GM23338 (cell line): Measurements from ENCODE around the gene PGLYRP1. TPM values are rescaled to one million over a fixed set of nuclear protein-coding genes. Genes with fewer than 3 reads are reported as not detected.

ENCODE experiments used
- ATAC-seq: fragments of 200-7000 bp; cut with Tn5 transposase; 3 replicates; pipeline ENCODE4 v1.9.1; 2020
- DNase-seq: peaks from one replicate; pipeline ENCODE4 v3.0.0-alpha.2; 2015; ENCODE audit warnings: low spot score
- H2AFZ ChIP-seq: fragments of 200-600 bp; sonication (generic); 2 replicates; pipeline ENCODE4 v1.8.0; 2016; ENCODE audit warnings: antibody characterized with exemption, mild to moderate bottlenecking, moderate library complexity
- H3F3A ChIP-seq: fragments of 200-600 bp; sonication (generic); replicated peaks from 2 replicates; pipeline ENCODE4 v1.8.0; 2017; ENCODE audit warnings: antibody characterized with exemption, mixed run types, low read depth
- H3K27ac ChIP-seq: fragments of 200-600 bp; sonication (generic); 2 replicates; pipeline ENCODE4 v1.6.1; 2016; ENCODE audit warnings: low read depth
- H3K27me3 ChIP-seq: fragments of 200-600 bp; sonication (generic); 2 replicates; pipeline ENCODE4 v1.8.0; 2016; ENCODE audit warnings: mild to moderate bottlenecking, mixed run types, moderate library complexity; ENCODE audit not compliant: insufficient read depth
- H3K36me3 ChIP-seq: fragments of 200-600 bp; sonication (generic); 2 replicates; pipeline ENCODE4 v1.8.0; 2016; ENCODE audit warnings: mild to moderate bottlenecking; ENCODE audit not compliant: insufficient read depth
- H3K4me1 ChIP-seq: fragments of 200-600 bp; sonication (generic); 2 replicates; pipeline ENCODE4 v1.8.0; 2016; ENCODE audit warnings: mild to moderate bottlenecking, moderate library complexity; ENCODE audit not compliant: insufficient read depth
- H3K4me2 ChIP-seq: fragments of 200-600 bp; sonication (generic); 2 replicates; pipeline ENCODE4 v1.7.1; 2017; ENCODE audit warnings: mixed run types
- H3K4me3 ChIP-seq: fragments of 200-600 bp; sonication (generic); 2 replicates; pipeline ENCODE4 v1.6.1; 2016; ENCODE audit warnings: mixed run types
- H3K79me2 ChIP-seq: fragments of 200-600 bp; sonication (generic); replicated peaks from 2 replicates; pipeline ENCODE4 v1.8.0; 2017; ENCODE audit warnings: mild to moderate bottlenecking; ENCODE audit not compliant: insufficient read depth
- H3K9me2 ChIP-seq: fragments of 200-600 bp; sonication (generic); 2 replicates; pipeline ENCODE4 v1.8.0; 2017; ENCODE audit not compliant: insufficient read depth
- H4K20me1 ChIP-seq: fragments of 200-600 bp; sonication (generic); replicated peaks from 2 replicates; pipeline ENCODE4 v1.8.0; 2017; ENCODE audit warnings: mild to moderate bottlenecking; ENCODE audit not compliant: insufficient read depth
- H3K27ac Mint-ChIP-seq: 2 replicates; pipeline ENCODE4 v1.8.0; 2020; ENCODE audit warnings: inconsistent platforms, mild to moderate bottlenecking, moderate library complexity, mixed read lengths
- H3K27me3 Mint-ChIP-seq: 3 replicates; pipeline ENCODE4 v1.8.0; 2022; ENCODE audit warnings: low read depth, mild to moderate bottlenecking, moderate library complexity, mixed read lengths, inconsistent platforms; ENCODE audit not compliant: insufficient read depth, poor library complexity
- H3K36me3 Mint-ChIP-seq: 3 replicates; pipeline ENCODE4 v1.8.0; 2021; ENCODE audit warnings: low read depth, mild to moderate bottlenecking, inconsistent platforms, moderate library complexity, mixed read lengths
- H3K4me1 Mint-ChIP-seq: 3 replicates; pipeline ENCODE4 v1.8.0; 2020; ENCODE audit warnings: mild to moderate bottlenecking, inconsistent platforms, mixed read lengths
- H3K4me3 Mint-ChIP-seq: 3 replicates; pipeline ENCODE4 v1.8.0; 2021; ENCODE audit warnings: moderate library complexity, mild to moderate bottlenecking, inconsistent platforms, mixed read lengths
- H3K9me3 Mint-ChIP-seq: 3 replicates; pipeline ENCODE4 v1.8.0; 2020; ENCODE audit warnings: moderate library complexity, mild to moderate bottlenecking, inconsistent platforms, mixed read lengths
- CREB1 ChIP-seq: fragments of 250-450 bp; sonication (Bioruptor Pico); IDR thresholded peaks from 2 replicates; pipeline ENCODE4 v1.5.0; 2020; ENCODE audit warnings: low read depth, mild to moderate bottlenecking, moderate library complexity
- JUNB ChIP-seq: IDR thresholded peaks from one replicate; pipeline ENCODE4 v1.6.1; 2016; ENCODE audit warnings: antibody characterized with exemption; ENCODE audit not compliant: unreplicated experiment
- NANOG ChIP-seq: IDR thresholded peaks from 2 replicates; pipeline ENCODE4 v1.6.1; 2016; ENCODE audit warnings: antibody characterized with exemption, borderline replicate concordance
- REST ChIP-seq: IDR thresholded peaks from one replicate; pipeline ENCODE4 v1.6.1; 2018; ENCODE audit warnings: antibody characterized with exemption; ENCODE audit not compliant: unreplicated experiment
- ZNF114 ChIP-seq: fragments of 250-450 bp; sonication (Bioruptor Pico); IDR thresholded peaks from 2 replicates; pipeline ENCODE4 v1.5.0; 2020; ENCODE audit warnings: mild to moderate bottlenecking, moderate library complexity
- ZNF462 ChIP-seq: fragments of 250-450 bp; sonication (Bioruptor Pico); IDR thresholded peaks from 2 replicates; pipeline ENCODE4 v1.5.0; 2020; ENCODE audit warnings: mild to moderate bottlenecking, moderate library complexity
- polyA plus RNA-seq: library from polyadenylated mRNA; unstranded; fragments of >200 nt; fragmentation: Nextera tagmentation; extraction: Ambion mirVana; gene quantifications from 2 replicates; pipeline ENCODE4 v1.2.1, GENCODE V29; 2016
- total RNA-seq: library from RNA; depleted of rRNA; stranded (reverse); fragments of >200 nt; shearing (Covaris generic); gene quantifications from 2 replicates; pipeline ENCODE4 v1.2.3, GENCODE V29; 2014
- TF ChIP-seq, protein P1 (sequence below), 2 experiments: fragments of 200-600 bp in 1 of 2; sonication (generic) in 1 of 2; conservative IDR thresholded peaks; 2 replicates each; pipeline versions ENCODE4 v1.5.1 to v1.6.1; 2016 to 2017; ENCODE audit warnings: antibody characterized with exemption in 2 of 2, low read depth in 2 of 2, mild to moderate bottlenecking in 2 of 2, moderate library complexity in 1 of 2

Gene PGLYRP1
- total and polyA plus RNA-seq, 2 experiments from 2014 or later, result not detected

DNA sequence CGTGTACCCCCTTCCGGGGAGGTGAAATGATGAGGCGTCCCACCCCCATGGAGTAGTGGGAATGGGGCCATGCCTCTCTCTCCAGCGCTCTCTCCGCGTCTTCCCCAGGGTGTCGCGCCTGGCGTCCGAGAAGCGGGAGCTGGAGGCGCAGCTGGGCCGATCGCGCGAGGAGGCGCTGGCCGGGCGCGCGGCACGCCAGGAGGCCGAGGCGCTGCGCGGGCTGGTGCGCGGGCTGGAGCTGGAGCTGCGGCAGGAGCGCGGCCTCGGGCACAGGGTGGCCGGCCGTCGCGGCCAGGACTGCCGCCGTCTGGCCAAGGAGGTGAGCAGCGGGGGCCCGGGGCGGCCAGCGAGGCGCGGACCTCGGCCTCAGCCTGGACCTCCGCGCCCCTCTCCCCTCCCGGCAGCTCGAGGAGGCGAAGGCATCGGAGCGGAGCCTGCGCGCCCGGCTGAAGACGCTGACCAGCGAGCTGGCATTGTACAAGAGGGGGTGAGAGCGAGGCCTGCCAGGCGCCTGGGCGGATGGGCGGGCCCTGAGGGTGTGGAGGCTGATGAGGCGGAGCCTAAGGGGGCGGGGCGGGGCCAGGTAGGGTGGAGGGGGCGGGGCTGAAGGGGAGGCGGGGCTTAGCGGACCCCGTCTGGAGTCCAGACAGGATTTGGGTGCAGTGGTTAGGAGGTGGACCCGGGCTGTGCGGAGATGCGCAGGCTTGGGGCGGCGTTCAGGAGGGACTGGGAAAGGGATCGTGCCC lies 7.7 kb downstream of the PGLYRP1 start:
- Histone ChIP-seq H4K20me1 (peaks cover 13% of the 10 kb centered on the region), H3K27ac (no peak overlapping the region), H3K27me3 (peaks cover 35% of the 10 kb centered on the region), H3K4me1 (peaks cover 9% of the 10 kb centered on the region; the same call in 1 of the 2 replicates), H2AFZ (no peak overlapping the region), H3F3A (no peaks in the 10 kb centered on the region), H3K9me2 (no peaks in the 10 kb centered on the region), H3K4me2 (peak overlapping the region; percentile 99), H3K36me3 (no peaks in the 10 kb centered on the region), H3K79me2 (no peaks in the 10 kb centered on the region), H3K4me3 (peak overlapping the region; percentile 77)
- peak; percentile 80 for ATAC-seq
- H3K4me3 Mint-ChIP-seq, result peak overlapping the region; percentile 79
- peaks cover 26% of the 10 kb centered on the region for H3K27me3 Mint-ChIP-seq
- DNase-seq, result peak; percentile 96
- H3K27ac Mint-ChIP-seq, result no peak overlapping the region
- TF ChIP-seq JUNB (no peak), REST (no peak)
- TF ChIP-seq, protein P1, sequence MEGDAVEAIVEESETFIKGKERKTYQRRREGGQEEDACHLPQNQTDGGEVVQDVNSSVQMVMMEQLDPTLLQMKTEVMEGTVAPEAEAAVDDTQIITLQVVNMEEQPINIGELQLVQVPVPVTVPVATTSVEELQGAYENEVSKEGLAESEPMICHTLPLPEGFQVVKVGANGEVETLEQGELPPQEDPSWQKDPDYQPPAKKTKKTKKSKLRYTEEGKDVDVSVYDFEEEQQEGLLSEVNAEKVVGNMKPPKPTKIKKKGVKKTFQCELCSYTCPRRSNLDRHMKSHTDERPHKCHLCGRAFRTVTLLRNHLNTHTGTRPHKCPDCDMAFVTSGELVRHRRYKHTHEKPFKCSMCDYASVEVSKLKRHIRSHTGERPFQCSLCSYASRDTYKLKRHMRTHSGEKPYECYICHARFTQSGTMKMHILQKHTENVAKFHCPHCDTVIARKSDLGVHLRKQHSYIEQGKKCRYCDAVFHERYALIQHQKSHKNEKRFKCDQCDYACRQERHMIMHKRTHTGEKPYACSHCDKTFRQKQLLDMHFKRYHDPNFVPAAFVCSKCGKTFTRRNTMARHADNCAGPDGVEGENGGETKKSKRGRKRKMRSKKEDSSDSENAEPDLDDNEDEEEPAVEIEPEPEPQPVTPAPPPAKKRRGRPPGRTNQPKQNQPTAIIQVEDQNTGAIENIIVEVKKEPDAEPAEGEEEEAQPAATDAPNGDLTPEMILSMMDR (conservative IDR thresholded peaks at IDR 0.05; ENCODE audit: low read depth in 2 of 2), result 0 out of 4 replicates have a peak, but pooled peaks of 1 of the 2 experiments have one; percentile 8
- peaks cover 13% of the 10 kb centered on the region for H3K4me1 Mint-ChIP-seq
- peaks cover 9% of the 10 kb centered on the region; the same call in 2 of the 3 replicates for H3K36me3 Mint-ChIP-seq
- H3K9me3 Mint-ChIP-seq, result no peaks in the 10 kb centered on the region

- Mint-ChIP-seq H3K9me3 (no peaks in the 10 kb centered on the region), H3K27ac (no peak overlapping the region), H3K4me3 (peak overlapping the region; percentile 72), H3K4me1 (peaks cover 13% of the 10 kb centered on the region; the same call in 2 of the 3 replicates), H3K36me3 (peaks cover 9% of the 10 kb centered on the region; the same call in 2 of the 3 replicates), H3K27me3 (peaks cover 26% of the 10 kb centered on the region)
- H3K36me3 ChIP-seq, result no peaks in the 10 kb centered on the region
- H3K4me3 ChIP-seq, result peak overlapping the region; percentile 77
- H3K4me2 ChIP-seq, result peak overlapping the region; percentile 99
- no peak overlapping the region for H2AFZ ChIP-seq
- H3F3A ChIP-seq, result no peaks in the 10 kb centered on the region
- no peak for DNase-seq
- no peak overlapping the region for H3K27ac ChIP-seq
- H3K79me2 ChIP-seq, result no peaks in the 10 kb centered on the region
- peaks cover 9% of the 10 kb centered on the region; the same call in 1 of the 2 replicates for H3K4me1 ChIP-seq
- H4K20me1 ChIP-seq, result peaks cover 16% of the 10 kb centered on the region
- no peaks in the 10 kb centered on the region for H3K9me2 ChIP-seq
- peaks cover 35% of the 10 kb centered on the region for H3K27me3 ChIP-seq
- ATAC-seq, result no peak
- TF ChIP-seq ZNF114 (CRISPR knock-in tag), result no peak
- TF ChIP-seq ZNF462 (CRISPR knock-in tag), result no peak
- no peak for TF ChIP-seq CREB1 (CRISPR knock-in tag)
- TF ChIP-seq NANOG, result no peak
These were observed 8.3 kb downstream of the PGLYRP1 start for GRCh38 chr19:46014534-46014933.
